Thoracic aorta endothelial cell (primary cell): ENCODE results near the gene LRP2BP. TPM values are rescaled to one million over a fixed set of nuclear protein-coding genes. Genes with fewer than 3 reads are reported as not detected.

Experiments used
- small RNA-seq: library from RNA; depleted of rRNA; stranded (forward); fragments of <200 nt; gene quantifications from one replicate; pipeline ENCODE3, GENCODE V24; 2012
- total RNA-seq: library from RNA; depleted of rRNA; stranded (reverse); fragments of >200 nt; gene quantifications from 2 replicates; pipeline ENCODE4 v1.2.3, GENCODE V29; 2012

Gene LRP2BP
- total RNA-seq: 0.53 and 0.57 TPM in 2 replicates

DNA sequence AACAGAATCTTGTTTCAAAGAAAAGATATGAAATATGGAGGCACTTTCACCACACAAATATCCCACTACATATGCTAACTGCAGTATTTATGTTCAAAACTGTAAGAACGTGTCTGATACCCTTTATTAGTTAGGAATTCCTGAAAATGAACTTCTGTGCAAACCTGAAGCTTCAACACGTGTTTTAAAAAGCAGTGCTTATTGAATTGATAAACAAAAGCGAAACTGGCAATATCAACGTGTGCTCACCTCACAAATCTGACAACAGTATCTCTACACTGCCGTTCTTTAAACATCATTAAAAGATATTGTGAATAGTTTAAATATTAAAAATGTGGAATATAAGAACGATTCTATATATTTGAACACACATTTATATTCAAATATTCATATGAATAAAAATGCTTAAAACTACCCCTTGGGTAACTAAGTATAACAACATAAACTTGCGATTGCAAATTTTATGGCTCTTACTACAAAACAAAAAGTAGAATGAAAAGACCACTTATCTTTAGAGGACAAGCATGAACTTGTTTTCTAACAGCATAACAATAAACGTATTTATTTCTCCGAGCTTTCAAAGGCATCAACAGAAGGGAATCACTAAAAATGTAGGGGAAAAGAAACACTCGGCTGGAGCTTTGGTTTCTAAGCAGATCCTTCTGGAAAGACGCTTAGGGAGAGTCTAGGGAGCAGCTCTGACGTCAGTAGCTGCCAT, at the start of gene LRP2BP:
Gene LRP2BP (minus strand): TSS at position 687 of the 718 bp plus-strand sequence. CDS start 17,738 bp downstream, outside the sequence.

DNA sequence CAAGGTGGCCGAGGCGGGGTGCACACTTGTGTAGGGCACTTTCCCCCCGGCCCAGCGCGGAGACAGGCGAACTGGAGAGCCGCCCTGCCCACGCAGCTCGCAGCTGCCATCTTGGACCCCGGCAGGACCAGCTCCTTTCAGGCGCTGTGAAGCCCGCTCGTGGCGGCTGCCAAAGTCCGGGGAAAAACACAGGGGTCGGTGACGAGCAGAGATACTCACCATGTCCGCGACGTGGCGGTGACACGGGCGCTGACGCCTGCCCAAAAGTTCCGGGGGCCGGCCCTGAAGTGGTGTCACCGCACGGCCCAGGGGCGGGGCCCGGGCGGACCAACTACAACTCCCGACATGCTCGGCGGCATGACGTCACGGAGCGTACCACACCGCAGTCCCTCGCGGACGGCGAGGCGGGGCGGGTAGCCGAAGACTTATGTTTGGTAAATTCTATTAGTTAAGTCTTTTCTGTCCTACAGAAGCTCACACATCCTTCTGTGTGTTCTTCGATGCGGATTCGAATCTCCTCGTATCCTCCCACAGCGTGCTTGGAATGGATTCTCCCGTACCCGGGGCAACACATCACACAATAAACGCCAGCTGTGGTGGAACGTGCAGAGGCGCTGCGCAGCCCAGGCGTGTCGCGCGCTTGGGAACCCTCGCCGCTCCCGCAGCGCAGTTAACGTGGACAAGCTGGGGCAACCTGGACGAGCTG, 30.1 kb upstream of the LRP2BP start, which contains the start of gene UFSP2:
Gene UFSP2 (minus strand): TSS at position 318 of the 706 bp plus-strand sequence. CDS start 96 bp downstream, at position 222.

DNA sequence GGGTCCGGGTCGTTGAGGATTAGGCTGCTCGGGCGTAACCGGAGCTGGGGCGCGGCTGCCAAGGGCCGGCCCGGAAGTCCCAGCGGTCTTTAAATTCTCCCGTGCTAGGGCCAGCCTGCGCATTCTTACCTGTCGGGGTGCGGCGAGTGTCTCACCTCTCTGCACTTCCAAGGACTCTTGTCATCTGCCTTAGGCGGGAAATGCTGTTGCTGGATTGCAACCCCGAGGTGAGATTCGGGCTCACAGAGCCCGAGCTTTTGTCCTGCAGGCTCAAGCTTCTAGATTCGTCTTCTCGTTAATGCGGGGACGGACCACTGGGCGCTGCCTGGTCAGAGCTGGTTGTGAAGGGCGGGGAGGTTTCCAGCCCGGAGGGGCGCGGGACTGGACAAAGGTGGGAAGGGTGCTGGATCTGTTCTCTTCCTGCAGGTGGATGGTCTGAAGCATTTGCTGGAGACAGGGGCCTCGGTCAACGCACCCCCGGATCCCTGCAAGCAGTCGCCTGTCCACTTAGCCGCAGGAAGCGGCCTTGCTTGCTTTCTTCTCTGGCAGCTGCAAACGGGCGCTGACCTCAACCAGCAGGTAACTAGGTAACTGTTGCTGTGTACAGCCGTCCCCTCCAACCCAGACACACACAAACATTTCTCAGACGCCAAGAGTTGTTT, 1.1 kb upstream of the LRP2BP start, which contains the start of gene ANKRD37:
Gene ANKRD37 (plus strand): TSS at position 118 of the 662 bp plus-strand sequence. CDS start 83 bp downstream, at position 201.

Small RNAs within 50 kb of the gene (small RNA-seq; reads per million reads assigned to genes)
- gene RF00019: not detected

Other genes starting within 250 kb of the LRP2BP start
- gene CFAP97, start 191.9 kb downstream of the LRP2BP start, total RNA-seq: 44.7 and 57.2 TPM in 2 replicates
- 39.0 and 41.9 TPM in 2 replicates for gene SNX25, start 186.3 kb downstream of the LRP2BP start, total RNA-seq
- gene ANKRD37, start 917 bp upstream of the LRP2BP start, total RNA-seq: 8.1 and 9.6 TPM in 2 replicates
- gene UFSP2, start 30.0 kb upstream of the LRP2BP start, total RNA-seq: 40.8 and 40.9 TPM in 2 replicates
- gene CCDC110, start 75.8 kb upstream of the LRP2BP start, total RNA-seq: 0.43 and 0.53 TPM in 2 replicates
- gene PDLIM3, start 139.6 kb upstream of the LRP2BP start, total RNA-seq: 18.2 and 34.6 TPM in 2 replicates